Dedifferentiated amniotic fluid mesenchymal stem cell (primary cell): ENCODE results near the gene RAP1B.

Experiments
- DNase-seq: peaks from one replicate; pipeline ENCODE4 v3.0.0-alpha.2; 2016; ENCODE audit errors: extremely low spot score

The RAP1B gene

GRCh38 chr12:68610370-68611093 lies at the start of gene RAP1B:
TSS of gene RAP1B (plus strand) at chr12:68610899. CDS start at chr12:68648725, 37,826 bp downstream.
- DNase-seq, result peak; percentile 87

DNA sequence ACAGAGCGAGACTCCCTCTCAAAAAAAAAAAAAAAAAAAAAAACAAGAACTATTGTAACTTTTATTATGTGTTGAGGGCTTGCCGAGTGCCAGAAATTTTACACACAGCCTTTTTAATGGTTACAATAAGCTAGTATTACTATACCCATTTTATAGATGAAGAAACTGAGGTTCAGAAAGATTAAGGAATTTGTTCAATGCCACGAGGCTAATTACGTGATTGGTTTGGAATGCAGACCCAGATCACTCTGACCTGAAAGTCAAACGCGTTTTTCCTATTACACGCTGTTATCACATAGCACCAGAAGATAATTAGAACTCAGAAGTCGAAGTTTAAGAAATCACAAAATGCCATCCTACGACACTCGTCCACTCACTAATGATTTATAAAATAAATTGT lies 48.9 kb upstream of the RAP1B start:
- DNase-seq, result no peak

GRCh38 chr12:68564166-68564565 lies 46.5 kb upstream of the RAP1B start:
- no peak for DNase-seq

GRCh38 chr12:68565391-68565903 lies 45.3 kb upstream of the RAP1B start:
- DNase-seq, result peak; percentile 86

- DNase-seq, result no peak
Observed at GRCh38 chr12:68568922-68569569, 41.7 kb upstream of the RAP1B start.

- no peak for DNase-seq
Observed at GRCh38 chr12:68572661-68573060, 38.0 kb upstream of the RAP1B start.

GRCh38 chr12:68573406-68573805 lies 37.3 kb upstream of the RAP1B start:
- no peak for DNase-seq

DNA sequence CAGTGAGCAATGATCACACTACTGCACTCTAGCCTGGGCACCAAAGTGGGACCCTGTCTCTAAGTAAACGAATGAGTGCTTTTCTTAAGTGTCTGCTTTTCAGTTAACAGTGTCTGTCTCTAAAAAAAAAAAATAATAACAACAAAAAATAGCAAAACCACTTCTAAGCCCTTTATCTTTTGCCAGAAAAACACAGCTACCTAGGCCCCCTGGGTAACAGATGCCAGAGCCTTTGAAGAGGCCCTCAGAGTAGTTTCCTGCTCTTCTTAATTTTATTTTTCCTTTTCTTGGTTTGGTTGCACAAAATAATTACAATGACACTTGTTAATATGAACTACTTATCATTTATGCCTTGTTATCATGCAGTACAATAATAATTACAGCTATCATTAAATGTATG lies 32.8 kb upstream of the RAP1B start:
- DNase-seq, result no peak

- DNase-seq, result no peak
Observed at GRCh38 chr12:68578765-68579164, 31.9 kb upstream of the RAP1B start.

DNA sequence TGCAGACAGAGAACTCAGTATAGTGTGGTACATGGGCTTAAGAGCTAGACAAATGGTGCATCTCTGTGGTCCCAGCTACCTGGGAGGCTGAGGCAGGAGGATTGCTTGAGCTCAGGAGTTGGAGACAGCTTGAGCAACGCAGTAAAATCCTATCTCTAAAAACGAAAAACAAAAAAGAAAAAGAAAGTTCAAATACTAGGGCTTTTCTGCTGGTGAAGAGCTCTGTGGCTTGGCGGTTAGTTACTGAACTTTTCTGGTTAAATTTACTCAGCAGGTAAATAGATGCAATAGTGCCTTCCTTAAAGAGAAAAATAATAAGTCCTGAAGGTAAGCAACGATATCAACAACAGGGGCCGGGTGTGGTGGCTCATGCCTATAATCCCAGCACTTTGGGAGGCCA lies 31.4 kb upstream of the RAP1B start:
- no peak for DNase-seq

DNA sequence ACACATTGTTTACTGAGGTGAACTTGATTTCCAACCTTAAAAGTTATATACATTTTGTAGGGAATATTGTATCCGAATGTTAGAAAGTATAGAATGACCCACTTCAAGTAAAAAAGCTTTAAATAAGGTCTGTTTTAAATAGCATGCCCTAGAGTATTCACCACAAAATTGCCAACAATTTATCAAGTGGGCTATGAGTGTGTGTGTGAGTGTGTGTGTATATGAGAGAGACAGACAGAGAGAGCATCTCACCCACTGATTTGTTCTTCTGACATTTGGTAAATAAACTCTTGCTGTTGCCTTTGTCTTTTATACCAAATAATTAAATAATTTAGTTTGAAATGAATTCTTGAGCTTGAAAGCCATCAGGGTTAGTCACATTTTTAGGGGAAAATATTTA lies 29.8 kb upstream of the RAP1B start:
- DNase-seq, result no peak

DNA sequence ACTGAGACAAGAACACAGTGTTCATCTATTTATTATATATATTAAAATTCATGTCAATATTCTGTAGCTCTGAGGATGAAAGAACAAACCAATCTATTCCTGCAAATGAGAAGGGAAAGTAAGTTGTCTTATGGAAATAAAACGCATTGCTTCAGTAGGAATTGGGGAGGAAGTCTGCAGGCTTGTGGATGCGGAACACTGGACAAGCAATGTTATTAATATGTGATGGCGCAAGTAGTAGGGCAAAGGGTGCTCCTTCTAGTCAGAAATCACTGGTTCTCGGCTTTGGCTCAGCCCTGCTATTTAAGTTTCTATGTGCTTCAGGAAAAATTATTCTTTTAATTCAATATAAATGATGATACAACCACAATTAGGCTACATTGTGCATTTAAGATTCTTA lies 28.8 kb upstream of the RAP1B start:
- no peak for DNase-seq

DNA sequence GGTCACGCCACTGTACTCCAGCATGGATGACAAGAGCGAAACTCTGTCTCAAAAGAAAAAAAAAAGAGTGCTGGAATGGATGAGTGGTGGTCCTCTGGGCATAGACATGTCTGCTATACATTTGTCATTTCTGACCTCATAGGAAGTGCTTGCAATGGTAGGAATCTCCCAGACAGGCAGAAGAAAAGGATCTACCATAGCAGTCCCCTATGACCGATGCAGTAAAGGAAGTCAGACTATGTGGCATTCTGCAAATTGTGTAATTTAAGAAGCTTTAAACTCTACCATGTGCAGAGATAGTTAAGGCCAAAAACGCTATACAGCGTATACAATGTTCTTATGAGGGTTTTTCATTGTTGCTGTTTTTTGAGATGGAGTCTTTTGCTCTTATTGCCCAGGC lies 24.7 kb upstream of the RAP1B start:
- DNase-seq, result no peak

- no peak for DNase-seq
Observed at GRCh38 chr12:68587448-68587873, 23.2 kb upstream of the RAP1B start.

- no peak for DNase-seq
Observed at GRCh38 chr12:68589194-68589593, 21.5 kb upstream of the RAP1B start.

DNA sequence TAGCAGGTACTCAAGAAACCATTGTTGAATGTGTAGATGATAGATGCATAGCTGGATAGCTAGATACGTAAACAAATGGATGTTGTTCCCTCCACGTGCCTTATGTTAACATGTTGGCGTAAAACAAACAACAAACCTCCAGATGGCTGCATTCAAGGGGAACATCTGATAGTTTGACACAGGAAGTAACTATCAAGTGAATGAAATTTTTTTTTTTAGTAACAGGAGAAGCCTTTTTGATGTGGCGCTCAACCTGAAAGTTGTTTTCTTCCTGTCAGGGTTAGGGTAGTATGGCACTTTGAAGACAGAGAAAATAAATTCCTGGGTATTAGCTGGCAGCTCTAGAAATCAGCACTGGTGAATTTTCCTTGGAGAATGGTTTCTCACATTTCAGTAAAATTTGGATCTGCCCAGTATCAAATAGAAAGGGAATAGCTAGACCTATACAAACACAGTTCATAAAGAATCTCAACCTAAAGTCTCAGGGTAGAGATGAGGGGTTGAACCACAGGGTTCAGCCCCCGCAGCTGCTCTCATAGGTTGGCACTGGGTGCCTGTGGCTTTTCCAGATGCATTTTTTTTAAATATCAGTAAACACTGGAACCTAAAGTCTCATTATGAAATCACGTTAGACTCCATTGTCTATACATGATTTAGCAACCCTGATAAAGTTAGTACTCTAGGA lies 18.8 kb upstream of the RAP1B start:
- DNase-seq, result no peak

GRCh38 chr12:68595241-68595640 lies 15.5 kb upstream of the RAP1B start:
- DNase-seq, result no peak

- DNase-seq, result no peak
Observed at GRCh38 chr12:68601767-68602166, 8.9 kb upstream of the RAP1B start.

DNA sequence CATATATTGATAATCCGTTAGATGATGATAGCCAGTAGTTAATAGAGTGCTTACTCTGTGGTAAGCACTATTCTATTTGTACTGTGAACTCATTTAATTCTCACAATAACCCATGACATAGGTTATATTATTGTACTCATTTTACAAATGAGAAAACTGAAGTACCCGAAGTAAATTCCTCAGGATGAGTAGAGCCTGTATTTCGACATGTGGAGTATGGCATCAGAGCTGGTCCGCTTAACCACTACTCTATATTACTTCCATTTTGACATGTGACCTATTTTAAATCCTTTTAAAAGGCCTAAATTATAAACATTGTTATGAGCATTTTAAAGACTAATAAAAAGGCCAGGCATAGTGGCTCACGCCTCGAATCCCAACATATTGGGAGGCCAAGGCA lies 8.0 kb upstream of the RAP1B start:
- no peak for DNase-seq

- DNase-seq, result no peak
Observed at GRCh38 chr12:68608191-68608590, 2.5 kb upstream of the RAP1B start.

- DNase-seq, result no peak
Observed at GRCh38 chr12:68609998-68610369, 715 bp upstream of the RAP1B start.

DNA sequence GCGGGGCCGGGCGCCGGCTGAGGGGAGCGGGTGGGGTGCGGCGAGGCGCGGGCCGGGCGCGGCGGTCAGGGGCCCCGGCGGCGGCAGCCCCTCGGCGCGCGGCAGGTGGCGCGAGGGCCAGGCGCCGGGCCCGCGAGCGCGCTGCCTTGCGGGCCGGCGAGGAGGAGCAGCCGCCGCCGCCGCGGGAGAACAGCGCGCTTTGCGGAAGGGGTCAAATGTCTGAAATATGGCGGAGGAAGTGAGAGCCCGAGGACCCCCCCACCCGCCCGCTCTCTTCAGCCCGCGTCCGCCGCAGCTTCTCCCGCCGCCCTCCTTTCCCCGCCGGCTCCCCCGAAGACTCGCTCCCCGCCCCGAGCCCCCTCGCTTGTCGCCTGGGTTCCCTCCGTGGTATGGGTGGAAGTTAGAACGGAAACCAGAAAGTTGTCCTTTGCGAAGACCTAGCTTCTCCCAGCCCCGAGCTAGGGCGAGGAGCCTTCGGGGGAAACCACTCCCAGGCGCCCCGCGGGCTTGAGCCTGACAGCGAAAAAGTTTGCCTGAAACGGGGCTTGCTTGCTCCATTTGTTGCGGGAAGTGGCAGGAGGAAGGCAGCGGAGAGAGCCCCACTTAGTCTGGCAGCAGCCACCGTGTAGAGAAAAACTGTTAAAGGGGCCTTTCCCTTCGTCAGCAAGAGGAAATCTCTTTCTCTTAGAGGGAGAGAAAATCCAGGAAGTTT lies 551 bp downstream of the RAP1B start:
- DNase-seq, result peak; percentile 41
